Hematopoietic multipotent progenitor cell treated with erythropoietin and hydrocortisone succinate and interleukin-3 and kit ligand, for 6 days (in vitro differentiated cells): ENCODE data around the gene DYNLL2.
"Not testable (repeated sequence)": the region's sequence is repeated elsewhere in the genome, so short reads cannot be mapped to it uniquely, and the experiment has no call there.

ENCODE experiments used
- DNase-seq: peaks from one replicate; pipeline ENCODE4 v3.0.0-alpha.2; 2015

Gene DYNLL2

GRCh38 chr17:58107306-58107705 lies 24.1 kb downstream of the DYNLL2 start:
- no peak for DNase-seq

GRCh38 chr17:58109197-58109596 lies 26.0 kb downstream of the DYNLL2 start:
- peak; percentile 18 for DNase-seq

- DNase-seq: no peak
Measured at GRCh38 chr17:58110012-58110411, 26.8 kb downstream of the DYNLL2 start.

GRCh38 chr17:58111676-58112075 lies 28.5 kb downstream of the DYNLL2 start:
- no peak for DNase-seq

- DNase-seq: peak; percentile 85
Measured at GRCh38 chr17:58112970-58113631, 29.9 kb downstream of the DYNLL2 start.

- DNase-seq: no peak
Measured at GRCh38 chr17:58113947-58114346, 30.7 kb downstream of the DYNLL2 start.

GRCh38 chr17:58117382-58117781 lies 34.2 kb downstream of the DYNLL2 start:
- no peak for DNase-seq

GRCh38 chr17:58119491-58119890 lies 36.3 kb downstream of the DYNLL2 start:
- no peak for DNase-seq

GRCh38 chr17:58120195-58120822 lies 37.1 kb downstream of the DYNLL2 start:
- peak; percentile 90 for DNase-seq

GRCh38 chr17:58121925-58122324 lies 38.7 kb downstream of the DYNLL2 start:
- DNase-seq: peak; percentile 79

- DNase-seq: no peak
Measured at GRCh38 chr17:58127846-58128245, 44.6 kb downstream of the DYNLL2 start.

- not testable (repeated sequence) for DNase-seq
Measured at GRCh38 chr17:58132697-58133096, 49.5 kb downstream of the DYNLL2 start.

GRCh38 chr17:58136669-58137279 lies 53.6 kb downstream of the DYNLL2 start:
- peak; percentile 20 for DNase-seq

- no peak for DNase-seq
Measured at GRCh38 chr17:58141505-58141904, 58.3 kb downstream of the DYNLL2 start.

GRCh38 chr17:58143335-58143734 lies 60.1 kb downstream of the DYNLL2 start:
- DNase-seq: not testable (repeated sequence)

- DNase-seq: no peak
Measured at GRCh38 chr17:58144801-58145200, 61.6 kb downstream of the DYNLL2 start.
